Ishikawa (cell line): Measurements from ENCODE around the gene KLF1.

Experiments
- CEBPB ChIP-seq: IDR thresholded peaks from 2 replicates; pipeline ENCODE4 v1.6.1; 2012
- CREB1 ChIP-seq: IDR thresholded peaks from 2 replicates; pipeline ENCODE4 v1.6.1; 2012; ENCODE audit warnings: low read depth
- EP300 ChIP-seq: IDR thresholded peaks from 2 replicates; pipeline ENCODE4 v1.6.1; 2012; ENCODE audit warnings: borderline replicate concordance
- MAX ChIP-seq: IDR thresholded peaks from 2 replicates; pipeline ENCODE4 v1.6.1; 2012
- RAD21 ChIP-seq: IDR thresholded peaks from 2 replicates; pipeline ENCODE4 v1.6.1; 2012; ENCODE audit warnings: low read depth
- TCF12 ChIP-seq: IDR thresholded peaks from 2 replicates; pipeline ENCODE4 v1.6.1; 2012; ENCODE audit warnings: low read depth

- TF ChIP-seq TCF12 (no peak), RAD21 (no peak), MAX (no peak), EP300 (no peak), CREB1 (no peak), CEBPB (no peak)
Observed at GRCh38 chr19:12886651-12886968, 391 bp downstream of the KLF1 start.
